ENCODE measurements around the gene SYT15B. TPM values are rescaled to one million over a fixed set of nuclear protein-coding genes. Genes with fewer than 3 reads are reported as not detected.
"Not testable (repeated sequence)": the region's sequence is repeated elsewhere in the genome, so short reads cannot be mapped to it uniquely, and the experiment has no call there.

Gene SYT15B
- total and polyA plus RNA-seq, 8 donors, result 1.3 to 10.3 (median 2.8) TPM

DNA sequence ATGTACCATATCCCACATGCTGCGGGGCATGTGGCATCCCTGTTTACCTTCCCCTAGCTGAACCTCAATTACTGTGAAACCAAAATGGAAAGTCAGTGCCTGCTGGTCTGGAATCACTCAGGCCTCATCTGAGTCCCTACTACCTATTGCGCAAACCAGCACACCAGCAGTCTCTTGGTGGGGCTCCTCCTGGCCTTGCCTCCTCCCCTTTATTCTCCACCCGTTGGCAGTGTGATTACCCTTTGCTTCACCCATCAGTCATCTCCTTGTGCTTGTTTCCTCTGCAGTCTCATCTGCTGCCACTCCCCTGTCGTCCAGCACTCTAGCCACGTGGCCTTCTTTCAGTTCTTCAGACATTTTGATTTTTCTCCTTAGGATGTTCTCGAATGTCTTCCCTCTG is 39.3 kb downstream of the SYT15B start:
- H3K27ac ChIP-seq; H3K9me3 ChIP-seq; H3K4me1 ChIP-seq; H3K27me3 ChIP-seq; intact Hi-C loops (cut with DNase I); H3K36me3 ChIP-seq; H3K4me3 ChIP-seq; FAIRE-seq; DNase-seq: not testable (repeated sequence)
- ATAC-seq, result peak in 1 of 4 donors; percentile 28
- WGBS, 2 donors, result 76 to 80% methylated on average over 3 to 5 of the region's 6 CpGs

DNA sequence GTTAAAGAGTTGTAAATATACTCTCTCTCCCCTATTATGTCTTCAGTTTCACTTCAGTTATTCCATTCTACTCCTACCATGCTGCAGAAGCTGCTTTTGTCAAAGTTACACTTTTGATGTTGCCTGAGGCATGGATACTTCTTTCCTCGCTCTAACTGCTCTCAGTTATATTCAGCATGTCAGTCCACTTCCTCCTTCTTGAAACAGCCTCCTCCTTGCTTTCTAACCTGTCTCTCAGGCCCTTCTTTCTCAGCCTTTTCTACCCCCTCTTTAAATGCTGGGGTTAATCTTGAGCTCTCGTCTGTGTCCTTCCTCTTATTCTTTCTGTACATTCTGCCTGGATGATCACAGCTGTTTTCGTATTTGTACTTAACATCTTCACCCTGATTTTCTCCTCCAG is 40.0 kb downstream of the SYT15B start:
- H3K27me3 ChIP-seq; H3K9me3 ChIP-seq; FAIRE-seq; ATAC-seq; H3K4me1 ChIP-seq; intact Hi-C loops (cut with DNase I); H3K27ac ChIP-seq; DNase-seq; H3K36me3 ChIP-seq; H3K4me3 ChIP-seq: not testable (repeated sequence)
- 95 to 100% methylated on average over 1 to 2 of the region's 3 CpGs for WGBS, 2 donors

DNA sequence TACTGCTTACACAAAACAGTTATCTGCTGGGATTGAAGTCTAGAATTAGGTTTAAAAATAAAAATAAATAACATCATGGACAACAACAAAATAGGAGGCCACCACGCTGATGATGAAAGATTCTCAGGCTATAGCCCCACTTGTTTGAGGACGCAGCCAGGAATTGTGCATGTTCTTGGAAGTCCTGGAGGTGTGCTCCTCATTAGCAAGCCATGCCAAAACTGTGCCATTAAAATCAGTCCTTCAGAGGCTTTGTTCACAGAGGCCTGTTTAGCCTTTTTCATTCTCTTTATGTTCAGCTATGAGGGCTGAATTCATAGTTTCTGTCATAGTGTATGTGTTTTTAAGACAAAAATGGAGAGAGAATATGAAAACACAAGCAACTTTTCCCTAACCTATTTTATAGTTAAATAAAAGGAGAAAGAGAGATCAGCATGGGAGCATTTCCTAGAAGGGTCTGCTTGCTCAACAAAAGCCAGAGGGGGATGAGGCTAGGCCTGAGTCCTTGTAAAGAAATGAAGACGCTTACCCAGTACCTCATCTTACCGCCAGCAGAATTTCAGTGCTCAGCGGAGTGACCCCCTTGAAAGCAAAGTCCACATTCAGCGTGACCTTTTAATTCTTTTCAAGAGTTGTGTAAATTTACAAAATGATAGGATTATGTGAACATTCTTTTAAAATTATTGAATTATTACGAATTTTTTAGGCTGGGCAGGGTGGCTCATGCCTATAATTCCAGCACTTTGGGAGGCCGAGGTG is 46.2 kb downstream of the SYT15B start:
- FAIRE-seq; ATAC-seq; DNase-seq; H3K9me3 ChIP-seq; H3K4me1 ChIP-seq; H3K36me3 ChIP-seq; H3K4me3 ChIP-seq; H3K27me3 ChIP-seq; H3K27ac ChIP-seq; intact Hi-C loops (cut with DNase I): not testable (repeated sequence)
- 86 to 89% methylated on average over 3 to 4 of the region's 8 CpGs for WGBS, 2 donors

Other genes with a start within 250 kb of the SYT15B start
- 10 to 100 TPM in 1 of 6 donors, 1 to 10 TPM in 5; 3.8 to 11.5 (median 8.1) TPM for gene AGAP9, start 240.0 kb downstream of the SYT15B start, total RNA-seq
- gene AGAP9, start 240.0 kb downstream of the SYT15B start, polyA plus RNA-seq, result 10 to 100 TPM; 20.7 to 35.7 TPM
- gene NPY4R2, start 155.1 kb upstream of the SYT15B start, total RNA-seq, result under 1 TPM in 1 of 6 donors, not detected in 5; 0.16 TPM
- not detected for gene NPY4R2, start 155.1 kb upstream of the SYT15B start, polyA plus RNA-seq
- not detected for gene FAM25C, start 236.2 kb upstream of the SYT15B start, total RNA-seq
- gene FAM25C, start 236.2 kb upstream of the SYT15B start, polyA plus RNA-seq, result not detected